Stimulated activated CD8-positive, alpha-beta memory T cell treated with anti-CD3 and anti-CD28 coated beads, Interleukin-4, amount 100 ng/mL, for 24 hours (primary cell): Measurements from ENCODE around the gene ATP11B.
"Not testable (repeated sequence)": the region's sequence is repeated elsewhere in the genome, so short reads cannot be mapped to it uniquely, and the experiment has no call there.

Experiments
- DNase-seq: peaks from one replicate; pipeline ENCODE4 v3.0.0-alpha.2; 2020; ENCODE audit warnings: low read depth

The ATP11B gene

GRCh38 chr3:182795389-182795782 is 2.1 kb downstream of the ATP11B start:
- DNase-seq: no peak

GRCh38 chr3:182796310-182796709 is 3.0 kb downstream of the ATP11B start:
- no peak for DNase-seq

DNA sequence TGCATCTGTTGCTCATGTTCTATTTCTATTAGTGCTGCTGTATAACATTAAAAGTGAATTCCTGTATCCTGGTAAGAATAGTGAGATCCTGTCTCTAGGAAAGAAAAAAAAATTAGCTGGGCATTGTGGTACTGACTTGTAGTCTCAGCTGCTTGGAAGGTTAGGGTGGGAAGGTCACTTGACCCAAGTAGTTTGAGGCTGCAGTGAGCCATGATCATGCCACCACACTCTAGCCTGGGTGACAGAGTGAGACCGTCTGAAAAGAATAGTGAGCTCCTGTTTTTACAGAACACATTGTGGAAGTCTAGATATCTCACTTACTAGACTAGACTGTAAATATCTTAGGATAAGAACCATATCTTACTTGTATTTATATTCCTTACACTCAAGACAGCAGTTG is 4.6 kb downstream of the ATP11B start:
- no peak for DNase-seq

- DNase-seq: not testable (repeated sequence)
These were observed 5.8 kb downstream of the ATP11B start for GRCh38 chr3:182799143-182799542.

DNA sequence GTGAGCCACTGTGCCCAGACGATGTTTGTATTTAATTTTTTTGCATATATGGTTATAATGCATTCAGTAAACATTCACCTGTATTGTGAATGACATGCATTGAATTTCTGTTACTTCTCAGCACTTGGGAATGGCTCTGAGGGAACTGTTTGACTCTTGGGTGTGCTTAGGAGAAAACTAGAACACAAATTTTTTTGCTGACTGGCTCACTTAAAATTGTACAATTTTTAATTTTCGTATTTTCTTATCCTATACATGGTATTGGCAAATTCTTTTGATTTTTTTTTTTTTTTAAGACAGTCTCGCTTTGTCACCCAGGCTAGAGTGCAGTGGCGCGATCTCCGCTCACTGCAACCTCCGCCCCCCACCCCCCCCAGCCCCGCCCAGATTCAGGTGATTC is 7.2 kb downstream of the ATP11B start:
- DNase-seq: no peak

DNA sequence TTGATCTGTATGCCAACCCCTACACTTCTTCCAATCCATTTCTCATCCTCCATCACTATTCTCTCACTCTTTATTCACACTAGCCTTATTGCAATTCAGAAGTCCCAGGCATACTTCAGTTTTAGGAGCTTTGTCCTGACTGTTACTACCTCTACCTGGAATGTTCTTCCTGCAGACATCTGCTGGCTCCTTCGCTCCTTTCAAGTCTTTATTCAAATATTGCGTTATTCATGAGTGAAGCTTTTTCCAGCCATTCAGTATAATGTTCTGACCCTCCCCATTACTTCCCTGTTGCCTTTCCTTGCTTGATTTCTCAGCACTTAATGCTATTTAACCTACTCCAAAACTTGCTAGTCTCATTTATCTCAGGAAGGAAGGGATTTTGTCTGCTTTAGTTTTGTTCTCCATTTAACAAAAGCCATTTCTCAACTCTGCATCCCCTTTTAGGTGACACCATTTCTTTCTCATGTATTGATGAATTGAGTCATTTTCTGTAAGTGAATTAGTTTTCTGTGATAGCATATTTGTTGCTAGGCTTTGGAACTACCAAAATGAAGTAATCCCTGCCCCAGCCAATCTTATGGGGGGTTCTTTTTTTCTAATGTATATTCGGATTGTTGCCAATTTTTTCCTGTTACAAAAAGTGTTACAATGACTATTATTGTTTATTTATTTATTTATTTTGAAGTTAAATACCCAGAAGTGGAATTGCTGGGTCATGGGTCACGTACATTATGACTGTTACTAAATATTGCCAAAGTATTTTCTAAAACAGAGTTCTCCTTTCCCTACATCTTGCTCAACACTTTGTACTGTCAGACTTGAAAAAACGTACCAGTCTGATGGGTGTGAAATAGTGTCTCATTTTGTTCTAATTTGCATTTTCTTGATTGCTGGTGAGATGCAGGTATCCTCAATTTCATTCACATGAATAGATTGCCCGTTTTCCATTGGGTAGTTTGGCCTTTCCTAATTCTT is 9.4 kb downstream of the ATP11B start:
- no peak for DNase-seq

GRCh38 chr3:182803596-182803995 is 10.3 kb downstream of the ATP11B start:
- DNase-seq: no peak

DNA sequence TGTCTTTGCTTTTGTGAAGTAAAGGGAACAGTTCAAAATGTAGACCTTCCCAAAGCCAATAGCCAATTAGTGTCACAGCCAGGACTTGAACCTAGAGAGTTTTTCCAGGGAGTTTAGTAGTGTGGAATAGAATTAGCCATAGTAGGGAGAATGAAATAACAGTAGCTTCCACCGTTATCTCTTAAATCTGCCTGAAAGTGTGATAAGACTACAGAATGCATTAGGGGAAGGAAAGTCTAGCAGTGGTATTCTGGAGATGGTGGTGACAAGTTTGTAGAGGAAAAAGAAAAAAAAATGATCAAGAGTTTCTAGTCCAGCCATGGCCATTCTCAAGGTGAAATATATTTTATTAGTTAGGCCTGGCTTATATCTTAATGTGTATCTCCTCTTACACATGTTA is 13.8 kb downstream of the ATP11B start:
- no peak for DNase-seq

DNA sequence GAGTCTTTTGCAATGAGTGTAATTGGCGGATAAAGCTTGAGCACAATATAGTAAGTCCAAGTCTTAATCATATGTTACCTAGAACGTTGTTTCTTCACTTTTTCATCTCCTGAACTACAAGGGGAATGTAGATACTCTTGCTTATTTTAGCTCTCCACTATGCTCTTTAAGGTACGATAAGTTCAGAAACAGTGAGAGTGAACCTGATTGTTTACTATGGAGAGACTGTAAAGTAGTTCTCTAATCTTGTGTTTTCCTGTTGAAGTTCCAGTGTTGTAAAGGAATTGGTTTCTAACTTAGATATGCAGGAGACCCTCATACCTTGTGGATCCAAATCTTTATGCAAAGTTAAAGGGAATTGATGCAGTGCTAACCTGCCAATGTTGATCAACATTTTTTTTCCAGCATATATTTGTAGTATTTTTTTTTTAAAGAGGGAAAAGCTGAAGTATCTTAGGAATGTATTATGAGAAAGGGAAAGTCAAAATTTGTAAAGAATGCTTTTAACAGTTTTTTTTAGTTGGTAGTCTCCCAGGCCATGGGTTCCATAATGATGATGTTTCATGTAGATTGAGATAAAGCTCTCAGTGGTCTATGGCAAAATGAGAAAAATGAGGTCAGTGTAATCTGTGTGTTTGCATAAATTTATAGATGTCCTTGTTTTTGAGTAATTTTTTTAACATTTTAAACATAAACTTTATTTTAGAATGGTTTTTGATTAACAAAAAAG is 14.9 kb downstream of the ATP11B start:
- DNase-seq: no peak

DNA sequence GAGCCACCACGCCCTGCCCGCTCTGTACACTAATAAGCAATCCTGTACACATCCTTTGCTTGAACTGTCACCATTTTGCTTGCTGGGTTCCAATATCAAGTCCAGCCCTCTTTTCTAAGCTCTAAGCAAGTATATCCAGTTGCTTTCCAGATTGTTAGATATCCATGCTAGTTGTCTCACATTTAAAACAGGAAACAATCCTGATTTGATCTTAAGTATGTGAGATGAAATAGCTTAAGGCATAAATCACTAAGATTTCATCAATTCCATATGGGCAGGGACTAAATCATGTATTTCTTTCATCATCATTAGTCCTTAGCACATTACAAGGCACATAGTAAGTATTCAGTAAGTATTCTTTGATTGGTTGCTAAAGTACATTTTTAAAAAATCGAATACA is 16.2 kb downstream of the ATP11B start:
- DNase-seq: no peak

DNA sequence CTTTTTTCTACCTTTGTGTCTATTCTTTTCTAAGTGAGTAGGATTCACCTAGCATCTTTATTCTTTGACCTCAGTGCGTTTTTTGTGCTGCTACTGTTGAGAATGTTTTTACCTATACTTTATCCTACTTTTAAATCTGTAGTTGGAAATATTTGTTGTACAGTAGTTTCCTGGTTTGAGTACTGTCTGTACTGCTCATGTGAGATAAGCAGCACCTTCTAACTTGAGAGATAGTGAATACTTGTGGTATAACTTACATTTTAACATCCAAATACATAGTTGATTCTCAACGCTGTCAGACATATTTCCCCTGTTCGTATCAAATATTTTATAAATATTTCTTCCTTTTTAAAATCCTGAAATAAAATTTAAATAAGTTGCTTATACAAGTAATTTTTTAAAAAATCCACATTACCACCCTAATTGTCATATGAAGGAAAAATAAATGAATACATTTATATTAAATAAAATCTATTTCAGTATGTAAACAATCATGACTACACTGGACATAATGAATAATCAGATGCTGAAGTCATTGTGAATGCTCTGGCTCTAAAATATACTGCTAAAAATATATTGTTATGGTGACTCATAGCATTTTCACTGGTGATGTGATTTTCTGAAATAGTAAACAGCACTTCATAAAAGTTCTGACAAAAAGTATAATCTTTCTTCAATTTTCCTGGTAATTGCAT is 17.4 kb downstream of the ATP11B start:
- DNase-seq: no peak

DNA sequence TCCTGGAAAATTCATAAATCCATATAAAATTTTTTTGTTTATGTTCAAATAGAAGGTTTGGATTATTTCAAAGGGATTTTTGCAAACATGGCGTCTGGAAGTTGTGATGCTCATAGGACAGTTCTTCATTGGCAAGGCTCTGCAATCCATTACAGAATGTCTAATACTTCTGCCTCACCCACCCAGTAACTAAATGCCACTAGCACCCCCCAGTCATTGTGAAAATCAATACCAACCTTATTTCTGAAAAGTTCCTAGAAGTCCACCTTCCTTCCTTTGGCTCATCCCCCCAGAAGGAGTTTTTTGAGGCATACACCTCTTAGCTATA is 17.9 kb downstream of the ATP11B start:
- DNase-seq: no peak

DNA sequence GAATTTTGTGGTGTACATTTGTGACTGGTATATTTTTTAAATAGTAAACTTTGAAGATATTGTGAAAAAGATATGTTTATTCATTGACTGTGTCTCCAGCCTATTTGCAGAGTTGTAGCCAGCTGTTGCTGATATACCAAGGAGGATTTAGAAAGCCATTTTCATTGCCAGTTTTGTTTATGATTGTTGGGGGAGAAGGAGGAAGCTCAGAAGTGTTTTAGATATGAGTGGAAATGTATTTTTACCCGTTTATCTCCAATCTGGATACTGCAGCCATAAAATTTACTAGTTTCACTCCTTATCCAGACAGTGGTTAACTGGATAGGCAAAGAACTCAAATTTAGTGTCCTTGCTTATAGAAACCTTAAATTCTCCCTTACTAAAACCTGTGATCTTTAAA is 18.8 kb downstream of the ATP11B start:
- DNase-seq: no peak

- DNase-seq: no peak
These were observed 21.2 kb downstream of the ATP11B start for GRCh38 chr3:182814419-182815062.

GRCh38 chr3:182816181-182816580 is 22.9 kb downstream of the ATP11B start:
- DNase-seq: no peak

- no peak for DNase-seq
These were observed 25.1 kb downstream of the ATP11B start for GRCh38 chr3:182818296-182818978.

DNA sequence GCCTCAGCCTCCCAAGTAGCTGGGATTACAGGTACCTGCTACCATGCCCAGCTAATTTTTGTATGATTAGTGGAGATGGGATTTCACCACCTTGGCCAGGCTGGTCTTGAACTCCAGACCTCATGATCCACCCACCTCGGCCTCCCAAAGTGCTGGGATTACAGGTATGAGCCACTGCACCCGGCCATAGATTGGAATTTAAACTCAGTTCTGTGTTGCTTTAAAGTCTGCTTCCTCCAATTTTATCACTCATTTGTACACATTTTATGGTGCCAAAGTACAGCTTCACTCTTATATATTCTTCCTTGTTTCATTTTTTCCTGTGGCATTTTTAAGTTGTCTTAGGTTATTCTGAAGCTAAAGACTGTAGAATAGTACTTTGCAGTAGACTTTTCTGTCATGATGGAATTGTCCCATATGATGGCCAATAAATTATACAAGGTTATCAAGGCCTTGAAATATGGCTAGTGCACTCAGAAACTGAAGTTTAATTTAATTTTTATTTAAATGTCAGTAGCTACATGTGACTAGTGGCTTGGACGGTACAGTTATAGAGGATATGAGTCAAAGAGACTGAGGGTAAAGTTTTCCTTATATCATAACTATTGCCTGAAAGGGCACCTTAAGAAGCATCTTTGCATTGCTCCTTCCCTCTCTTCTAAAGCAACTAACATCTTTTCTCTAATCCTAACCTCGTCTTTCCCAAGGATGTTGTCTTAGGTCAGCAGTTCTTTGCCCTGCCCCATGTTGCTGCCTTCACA is 28.1 kb downstream of the ATP11B start:
- no peak for DNase-seq

- not testable (repeated sequence) for DNase-seq
These were observed 29.0 kb downstream of the ATP11B start for GRCh38 chr3:182822260-182822659.

GRCh38 chr3:182824957-182825356 is 31.7 kb downstream of the ATP11B start:
- no peak for DNase-seq

GRCh38 chr3:182829761-182830405 is 36.6 kb downstream of the ATP11B start:
- no peak for DNase-seq
